GM19468 (cell line): Measurements from ENCODE around the gene MARCHF3.
"Not testable (repeated sequence)": the region's sequence is repeated elsewhere in the genome, so short reads cannot be mapped to it uniquely, and the experiment has no call there.

ENCODE experiments used
- ATAC-seq: cut with Tn5 transposase; IDR thresholded peaks from one replicate; pipeline ENCODE4 v1.9.1; 2021; ENCODE audit warnings: mild to moderate bottlenecking, moderate library complexity, moderate number of reproducible peaks; ENCODE audit not compliant: unreplicated experiment; ENCODE audit errors: extremely low read depth

Gene MARCHF3

GRCh38 chr5:126963822-126964375 lies 66.5 kb downstream of the MARCHF3 start:
- no peak for ATAC-seq

GRCh38 chr5:126961702-126962101 lies 68.7 kb downstream of the MARCHF3 start:
- peak; percentile 69 for ATAC-seq

- no peak for ATAC-seq
Measured at GRCh38 chr5:126961128-126961527, 69.2 kb downstream of the MARCHF3 start.

GRCh38 chr5:126959188-126959587 lies 71.2 kb downstream of the MARCHF3 start:
- no peak for ATAC-seq

GRCh38 chr5:126956991-126957390 lies 73.4 kb downstream of the MARCHF3 start:
- no peak for ATAC-seq

GRCh38 chr5:126954981-126955380 lies 75.4 kb downstream of the MARCHF3 start:
- no peak for ATAC-seq

- no peak for ATAC-seq
Measured at GRCh38 chr5:126953640-126954039, 76.7 kb downstream of the MARCHF3 start.

GRCh38 chr5:126949475-126949874 lies 80.9 kb downstream of the MARCHF3 start:
- ATAC-seq: no peak

- no peak for ATAC-seq
Measured at GRCh38 chr5:126948453-126948852, 81.9 kb downstream of the MARCHF3 start.

- no peak for ATAC-seq
Measured at GRCh38 chr5:126948011-126948355, 82.4 kb downstream of the MARCHF3 start.

GRCh38 chr5:126947146-126948010 lies 83.0 kb downstream of the MARCHF3 start:
- peak; percentile 93 for ATAC-seq

GRCh38 chr5:126942908-126943307 lies 87.5 kb downstream of the MARCHF3 start:
- not testable (repeated sequence) for ATAC-seq

GRCh38 chr5:126941403-126941802 lies 89.0 kb downstream of the MARCHF3 start:
- ATAC-seq: no peak

- ATAC-seq: no peak
Measured at GRCh38 chr5:126939887-126940286, 90.5 kb downstream of the MARCHF3 start.

GRCh38 chr5:126938466-126938865 lies 91.9 kb downstream of the MARCHF3 start:
- no peak for ATAC-seq

GRCh38 chr5:126937771-126938170 lies 92.6 kb downstream of the MARCHF3 start:
- no peak for ATAC-seq

- ATAC-seq: no peak
Measured at GRCh38 chr5:126936775-126937418, 93.5 kb downstream of the MARCHF3 start.

- ATAC-seq: no peak
Measured at GRCh38 chr5:126931963-126932660, 98.2 kb downstream of the MARCHF3 start.

GRCh38 chr5:126928041-126928440 lies 102.3 kb downstream of the MARCHF3 start:
- ATAC-seq: no peak

GRCh38 chr5:126927429-126927828 lies 102.9 kb downstream of the MARCHF3 start:
- no peak for ATAC-seq

- ATAC-seq: no peak
Measured at GRCh38 chr5:126926187-126926586, 104.2 kb downstream of the MARCHF3 start.
